Adrenal gland (tissue), 5 donors: Measurements from ENCODE around the gene TMEM244.

ENCODE experiments used
- CTCF ChIP-seq, 6 experiments: fragments of 450-650 bp in 4 of 6; fragments of 200-600 bp in 2 of 6; sonication (generic) in 1 of 6; IDR thresholded peaks; 1 replicate in 5 of 6; 2 replicates in 1 of 6; pipeline versions ENCODE4 v1.5.1 to v1.8.0; 2016 to 2021; ENCODE audit warnings: antibody characterized with exemption in 6 of 6, mild to moderate bottlenecking in 2 of 6, moderate library complexity in 1 of 6
- POLR2A ChIP-seq, 2 donors: fragments of 450-650 bp; IDR thresholded peaks; one replicate each; pipeline ENCODE4 v1.6.1; 2017; ENCODE audit warnings: antibody characterized with exemption in 2 of 2, mild to moderate bottlenecking in 2 of 2, moderate library complexity in 1 of 2
- donor health status: DM: no; HTN: no; CAD: no.

- TF ChIP-seq CTCF (IDR thresholded peaks at IDR 0.05) (no peak), POLR2A (IDR thresholded peaks at IDR 0.05) (no peak)
Measured at GRCh38 chr6:129817821-129818220, 43.3 kb downstream of the TMEM244 start.
